Stimulated activated CD4-positive, alpha-beta T cell treated with anti-CD3 and anti-CD28 coated beads, Interleukin-4, amount 100 ng/mL, for 24 hours (primary cell): ENCODE data around the gene MAP3K3.

Source experiments
- DNase-seq: peaks from one replicate; pipeline ENCODE4 v3.0.0-alpha.2; 2020

Gene MAP3K3

DNA sequence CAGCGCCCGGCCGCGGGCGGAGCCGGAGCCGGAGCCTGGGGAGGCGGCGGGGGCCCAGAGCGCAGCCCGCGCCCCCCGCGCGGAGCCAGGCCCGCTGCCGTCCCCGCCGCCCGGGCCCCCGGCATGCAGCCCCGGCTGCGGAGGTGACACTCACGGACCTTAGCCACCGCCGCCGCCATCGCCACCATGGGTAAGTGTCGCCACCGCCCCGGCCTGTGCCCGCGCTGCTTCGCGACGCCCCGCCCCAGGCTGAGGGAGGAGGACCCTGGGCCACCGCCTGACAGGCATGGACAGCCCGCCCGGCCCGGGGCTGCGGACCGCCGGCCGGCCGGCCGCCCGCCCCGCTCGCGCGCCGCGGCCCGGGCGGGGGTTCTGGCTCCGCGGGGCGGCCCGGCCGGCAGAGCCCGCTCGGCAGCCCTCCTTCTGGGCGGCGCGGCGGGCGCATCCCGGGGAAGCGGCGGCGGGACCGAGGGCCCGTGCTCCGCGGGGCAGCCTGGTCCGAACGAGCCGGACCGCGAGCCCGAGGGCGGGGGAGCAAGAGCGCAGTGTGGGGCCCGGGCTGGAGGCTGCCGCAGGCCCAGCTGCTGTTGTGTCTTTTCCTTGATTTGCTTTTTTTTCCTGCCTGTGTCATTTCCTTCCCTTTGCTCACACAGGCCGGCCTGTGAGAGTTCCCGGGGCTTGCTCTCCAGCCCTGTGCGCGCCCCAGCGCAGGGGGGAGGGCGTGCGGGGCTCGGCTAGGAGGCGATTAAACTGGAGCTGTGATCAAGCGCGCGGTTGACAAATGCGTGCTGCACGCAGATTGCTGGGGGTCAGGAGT lies 565 bp downstream of the MAP3K3 start:
- peak; percentile 65 for DNase-seq

DNA sequence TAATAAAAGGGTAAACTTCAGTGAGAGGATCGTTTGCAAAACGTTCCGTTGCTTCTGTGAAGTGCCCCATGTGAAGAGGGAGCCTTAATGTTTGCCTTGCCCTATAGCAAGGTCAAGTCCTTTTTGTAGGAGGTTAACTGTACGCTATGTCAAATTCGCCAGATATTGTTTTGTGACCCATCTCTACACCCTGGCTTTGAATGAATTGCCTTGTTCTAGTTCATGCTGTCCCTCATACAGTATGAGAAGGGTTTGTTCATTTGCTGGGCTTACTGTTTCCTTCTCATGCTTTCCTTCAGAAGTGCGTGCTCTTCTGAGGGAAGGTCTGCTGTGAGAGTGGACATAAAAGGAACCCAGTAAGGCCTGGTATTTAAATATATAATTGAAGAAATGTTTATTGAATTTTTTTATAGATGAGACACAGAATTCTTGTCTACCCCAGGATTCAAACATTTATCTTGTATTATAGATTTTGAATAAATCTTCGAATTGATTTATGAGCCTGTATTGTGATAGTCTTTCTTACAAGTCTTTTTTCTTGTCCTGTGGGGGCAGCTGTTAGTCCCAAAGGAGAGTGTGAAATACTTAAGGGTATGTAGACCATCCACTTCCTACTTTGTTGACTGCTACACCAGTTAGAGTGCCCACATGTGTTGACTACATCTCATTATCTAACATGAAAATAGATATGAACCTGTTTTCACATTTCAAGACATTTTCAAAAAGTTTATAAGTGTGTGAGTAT lies 1.7 kb downstream of the MAP3K3 start:
- DNase-seq = no peak

DNA sequence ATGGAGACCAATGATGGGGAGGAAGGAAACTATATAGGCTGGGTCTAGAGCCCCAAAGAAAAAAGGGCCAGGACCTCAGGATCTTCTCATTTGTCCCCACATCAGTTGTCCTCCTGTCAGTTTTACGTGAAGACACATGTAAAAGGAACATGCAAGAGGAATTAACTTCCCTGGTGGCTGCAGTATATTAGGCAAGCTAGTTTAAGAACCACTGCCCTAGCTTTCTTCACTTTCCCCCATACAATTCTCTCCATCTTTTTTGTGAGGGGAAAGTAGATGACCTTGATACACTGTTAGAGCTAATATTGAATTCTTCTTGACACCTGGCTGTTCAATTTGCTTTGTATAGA lies 2.3 kb downstream of the MAP3K3 start:
- no peak for DNase-seq

DNA sequence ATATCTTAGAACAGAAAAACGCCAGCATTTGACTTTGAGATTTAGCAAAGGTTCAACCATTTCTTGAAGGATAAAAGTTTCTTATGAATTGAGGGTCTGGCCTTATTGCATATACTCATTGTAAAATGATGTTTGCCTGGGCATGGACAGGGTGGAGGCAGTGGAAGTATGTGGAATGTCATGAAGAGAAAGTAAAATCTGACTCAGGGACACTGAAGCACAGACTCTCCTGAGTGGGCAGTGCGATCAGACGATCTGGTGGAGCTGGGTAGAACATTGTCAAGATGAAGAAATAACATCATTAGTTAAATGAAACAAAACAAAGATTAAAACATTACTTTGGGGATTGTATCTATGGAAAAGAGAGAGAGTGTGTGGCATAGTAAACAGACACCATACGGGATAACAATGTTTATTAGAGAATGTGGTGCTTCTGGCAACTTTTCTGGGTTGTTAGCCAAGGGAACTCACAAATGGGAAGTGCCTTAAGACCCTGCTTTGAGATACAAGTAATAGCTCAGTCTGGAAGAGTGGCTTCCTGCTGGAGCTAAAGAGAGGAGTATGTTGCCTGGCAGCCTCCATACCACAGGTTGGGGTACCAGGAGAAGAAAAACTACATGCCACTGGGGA lies 4.4 kb downstream of the MAP3K3 start:
- no peak for DNase-seq

DNA sequence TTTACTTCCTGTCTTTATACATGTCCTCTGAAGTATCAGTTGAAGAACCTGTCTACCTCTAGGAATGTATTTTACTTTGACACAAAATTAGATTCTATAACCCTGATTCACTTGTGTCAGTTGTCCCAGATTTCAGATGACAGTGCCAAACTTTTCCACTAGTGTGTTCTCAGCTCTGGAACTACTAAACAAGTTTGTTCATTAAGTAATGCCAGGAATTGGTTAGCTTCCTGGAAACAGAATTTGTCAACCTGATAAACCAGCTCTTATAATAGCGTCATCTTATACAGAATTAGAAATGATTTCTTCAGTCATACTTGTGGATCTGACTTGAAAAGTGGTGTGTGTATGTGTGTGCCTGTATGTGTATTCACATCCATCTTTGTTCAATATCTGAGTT lies 7.4 kb downstream of the MAP3K3 start:
- DNase-seq = no peak

DNA sequence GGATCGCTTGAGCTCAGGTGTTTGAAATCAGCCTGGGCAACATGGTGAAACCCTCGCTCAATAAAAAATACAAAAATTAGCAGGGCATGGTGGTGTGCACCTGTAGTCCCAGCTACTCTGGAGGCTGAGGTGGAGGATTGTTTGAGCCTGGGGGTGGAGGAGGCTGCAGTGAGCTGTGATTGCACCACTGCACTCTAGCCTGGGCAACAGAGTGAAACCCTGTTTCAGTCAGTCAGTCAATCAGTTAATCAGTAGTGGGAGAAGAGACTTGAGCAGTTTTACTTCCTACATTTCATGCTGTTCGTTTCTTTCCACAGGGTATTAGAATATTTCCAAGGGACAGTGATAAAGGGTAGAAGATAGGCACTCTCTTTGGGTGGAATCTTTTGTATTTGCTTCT lies 8.8 kb downstream of the MAP3K3 start:
- no peak for DNase-seq

DNA sequence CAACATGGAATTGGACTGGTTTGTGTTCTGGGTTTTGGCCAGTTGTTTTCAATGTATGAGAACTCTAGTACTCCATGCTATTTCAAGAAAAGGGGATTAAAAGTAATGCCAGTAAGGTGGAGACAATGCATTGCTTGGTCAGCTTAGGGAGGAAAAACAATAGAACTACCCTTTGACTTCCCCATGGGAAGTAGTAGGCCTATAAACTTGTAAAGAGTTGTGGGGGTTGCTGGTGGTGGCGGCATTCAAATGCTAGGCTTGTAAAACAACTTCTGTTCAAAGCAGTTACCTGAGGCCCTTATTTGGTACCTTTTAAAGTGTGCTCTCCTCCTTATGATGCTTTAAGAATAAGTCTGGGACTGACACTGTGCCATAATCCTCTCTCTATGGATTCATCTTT lies 9.4 kb downstream of the MAP3K3 start:
- no peak for DNase-seq

DNA sequence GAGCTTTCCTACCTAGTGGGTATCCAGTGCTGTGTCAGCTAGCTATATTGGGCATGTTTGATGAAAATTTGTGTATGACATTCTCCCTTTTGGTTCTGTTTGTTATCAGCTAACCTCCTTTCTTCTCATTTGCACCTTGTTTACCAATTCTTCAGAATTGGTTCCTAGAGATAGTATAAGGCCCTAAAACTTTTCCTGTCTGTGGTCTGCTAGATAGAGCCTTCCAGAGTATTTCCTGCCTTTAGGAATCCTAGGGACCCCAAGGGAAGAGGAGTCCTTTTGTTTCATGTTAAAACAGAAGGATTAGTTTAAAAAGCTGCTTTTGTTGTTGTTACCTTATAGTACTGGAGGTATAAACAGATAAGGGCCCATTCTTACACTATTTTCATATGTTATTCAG lies 11.5 kb downstream of the MAP3K3 start:
- DNase-seq = no peak

DNA sequence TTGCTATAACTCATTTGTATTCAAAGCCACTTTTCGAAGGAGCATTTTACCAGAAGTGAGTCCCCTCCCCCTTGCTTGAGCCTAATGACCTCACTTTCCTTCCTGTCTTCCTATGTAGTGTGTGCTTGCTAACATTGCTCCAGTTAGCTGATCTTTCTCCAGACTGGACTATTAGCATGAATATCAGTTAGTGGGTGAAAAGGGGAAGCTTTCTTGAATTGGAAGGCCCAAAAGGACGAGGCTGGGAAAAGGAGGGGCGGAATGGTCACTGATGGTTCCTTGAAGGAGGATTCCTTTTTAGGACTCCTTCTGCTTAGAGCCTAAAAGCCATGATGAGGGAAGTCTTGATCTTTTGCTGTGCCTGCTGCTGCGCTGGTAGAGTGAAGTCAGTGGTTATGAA lies 11.9 kb downstream of the MAP3K3 start:
- DNase-seq = no peak

DNA sequence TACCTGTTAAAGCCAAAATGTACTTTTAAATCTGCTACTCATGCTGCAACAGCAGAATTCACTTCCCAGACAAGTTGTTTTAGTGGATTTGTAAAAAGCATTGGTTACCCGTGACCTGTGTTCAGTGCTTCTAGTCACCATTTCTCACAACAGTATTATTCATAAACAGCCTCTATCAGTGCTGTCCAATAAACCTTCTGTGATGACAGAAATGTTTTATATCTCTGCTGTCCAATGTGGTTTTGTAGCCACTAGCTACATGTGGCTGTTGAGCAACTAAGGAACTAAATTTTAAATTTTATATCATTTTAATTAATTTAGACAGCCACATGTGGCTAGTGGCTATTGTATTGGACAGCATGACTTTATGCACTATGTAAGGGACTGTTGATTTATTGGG lies 12.6 kb downstream of the MAP3K3 start:
- no peak for DNase-seq

DNA sequence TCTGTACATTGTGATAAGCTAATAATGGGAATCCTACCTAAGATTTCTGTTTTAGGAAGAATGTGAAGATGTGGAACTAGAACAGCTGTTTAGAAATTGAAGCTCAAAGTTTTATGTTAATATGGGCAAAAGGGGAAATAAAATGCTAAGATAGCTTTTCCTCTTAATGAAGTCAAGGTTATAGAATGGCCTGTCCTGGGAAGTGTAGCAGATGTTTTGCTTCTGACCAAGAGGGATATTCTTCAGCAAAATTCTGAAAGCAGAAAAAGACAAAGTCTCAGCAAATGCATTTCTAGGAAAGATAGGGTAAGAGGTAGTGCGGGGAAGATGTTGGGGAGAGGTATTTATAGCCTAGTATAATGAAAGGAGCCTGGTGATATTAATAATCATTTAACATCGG lies 13.1 kb downstream of the MAP3K3 start:
- no peak for DNase-seq

DNA sequence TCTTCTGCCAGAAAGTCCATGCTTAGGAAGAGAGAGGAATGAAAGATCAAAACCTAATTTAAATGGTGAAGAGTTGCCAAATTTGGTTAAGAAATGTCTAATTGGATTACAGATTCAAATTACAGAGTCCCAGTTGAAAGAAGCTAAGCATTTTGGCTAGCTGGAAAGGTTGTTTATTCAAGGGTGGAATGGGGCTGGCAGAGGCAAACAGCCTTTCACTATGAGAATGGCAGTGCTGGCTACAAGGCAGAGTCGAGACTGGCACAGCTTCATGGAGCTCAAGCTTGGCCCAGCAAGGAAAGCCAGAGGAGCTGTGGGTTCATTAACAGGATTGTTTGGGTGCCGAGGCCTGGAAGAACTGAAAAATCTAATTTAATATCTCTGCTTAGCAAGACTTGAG lies 13.6 kb downstream of the MAP3K3 start:
- no peak for DNase-seq

DNA sequence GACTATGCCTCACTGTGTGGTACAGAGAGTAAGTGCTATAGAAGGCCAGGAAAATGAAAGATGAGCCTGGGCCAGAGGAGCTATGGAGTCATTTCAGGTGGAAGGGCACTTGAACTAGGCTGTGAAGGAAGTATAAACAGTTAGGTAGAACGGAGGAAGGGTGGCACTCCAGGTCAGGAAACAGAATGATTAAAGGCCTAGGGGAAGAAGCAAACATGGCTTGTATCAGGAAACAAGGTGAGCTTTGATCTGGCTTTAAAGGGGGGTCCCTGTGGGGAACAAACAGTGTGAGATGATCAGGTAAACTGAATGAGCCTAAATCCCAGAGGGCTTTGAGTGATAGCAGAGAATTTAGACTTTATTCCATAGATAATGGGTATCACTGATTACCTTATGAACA lies 16.9 kb downstream of the MAP3K3 start:
- DNase-seq = no peak

DNA sequence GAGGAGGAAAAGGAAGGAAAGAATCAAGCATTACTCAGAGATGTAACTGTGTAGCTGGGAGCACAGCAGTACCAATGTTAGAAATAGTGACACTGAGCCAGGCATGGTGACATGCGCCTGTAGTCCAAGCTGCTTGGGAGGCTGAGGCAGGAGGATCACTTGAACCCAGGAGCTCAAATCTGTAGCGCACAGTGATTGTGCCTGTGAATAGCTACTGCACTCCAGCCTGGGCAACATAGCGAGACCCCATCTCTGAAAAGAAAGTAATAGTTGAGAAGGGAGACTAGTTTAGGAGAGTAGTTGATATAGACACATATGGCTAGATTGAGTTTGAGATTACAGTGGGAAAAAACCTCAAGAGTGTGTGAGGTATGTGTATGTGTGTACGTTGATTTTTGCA lies 17.8 kb downstream of the MAP3K3 start:
- no peak for DNase-seq

DNA sequence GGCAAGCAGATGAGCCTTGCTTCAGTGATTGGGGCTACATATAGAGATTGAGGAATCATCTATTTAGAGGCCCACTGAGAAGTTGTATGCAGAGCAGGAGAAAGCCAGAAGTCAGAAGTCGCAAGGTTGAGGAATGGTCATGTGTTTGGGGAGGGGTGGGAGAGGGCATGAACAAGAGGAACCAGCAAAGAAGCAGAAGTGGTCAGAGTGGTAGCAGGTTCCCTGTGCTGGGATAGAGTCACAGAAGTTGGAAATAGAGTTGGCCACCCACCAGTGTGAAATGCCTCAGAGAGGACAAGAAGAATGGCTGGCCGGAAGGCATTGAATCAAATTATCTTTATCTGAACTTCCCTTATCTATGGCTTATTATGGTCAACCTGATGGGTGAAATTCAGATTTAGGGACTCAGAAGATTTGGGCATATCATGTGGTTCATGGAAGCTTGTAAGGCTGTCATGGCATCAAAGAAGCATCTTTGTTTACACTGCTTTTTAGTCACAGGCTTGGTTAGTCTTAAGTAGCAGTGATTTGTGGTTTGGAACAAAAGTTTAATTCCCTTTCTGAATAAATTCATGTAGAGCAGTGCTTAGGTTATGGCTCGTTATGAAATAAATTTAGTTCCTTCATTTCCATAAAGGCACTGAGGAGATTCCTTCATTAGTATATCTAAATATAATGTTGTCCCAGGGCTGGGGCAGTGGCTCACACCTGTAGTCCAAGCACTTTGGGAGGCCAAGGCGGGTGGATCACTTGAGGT lies 19.7 kb downstream of the MAP3K3 start:
- no peak for DNase-seq

DNA sequence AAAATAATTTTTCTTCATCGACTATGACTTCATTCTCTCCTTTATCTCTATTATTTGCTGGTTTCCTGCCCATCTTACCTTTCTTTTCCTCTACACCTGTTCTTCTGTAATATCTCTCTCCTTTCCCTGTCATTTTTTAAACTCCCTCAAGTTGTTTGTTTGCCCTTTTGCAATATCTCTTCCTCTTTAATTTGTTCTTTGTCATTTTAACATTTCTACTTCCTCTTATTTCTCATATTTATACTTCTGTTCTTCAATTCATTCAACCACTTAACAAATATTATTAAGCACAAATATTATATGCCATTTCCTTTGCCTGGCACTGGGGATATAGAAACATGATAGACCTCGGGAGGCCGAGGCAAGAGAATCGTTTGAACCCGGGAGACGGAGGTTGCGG lies 22.6 kb downstream of the MAP3K3 start:
- DNase-seq = no peak

DNA sequence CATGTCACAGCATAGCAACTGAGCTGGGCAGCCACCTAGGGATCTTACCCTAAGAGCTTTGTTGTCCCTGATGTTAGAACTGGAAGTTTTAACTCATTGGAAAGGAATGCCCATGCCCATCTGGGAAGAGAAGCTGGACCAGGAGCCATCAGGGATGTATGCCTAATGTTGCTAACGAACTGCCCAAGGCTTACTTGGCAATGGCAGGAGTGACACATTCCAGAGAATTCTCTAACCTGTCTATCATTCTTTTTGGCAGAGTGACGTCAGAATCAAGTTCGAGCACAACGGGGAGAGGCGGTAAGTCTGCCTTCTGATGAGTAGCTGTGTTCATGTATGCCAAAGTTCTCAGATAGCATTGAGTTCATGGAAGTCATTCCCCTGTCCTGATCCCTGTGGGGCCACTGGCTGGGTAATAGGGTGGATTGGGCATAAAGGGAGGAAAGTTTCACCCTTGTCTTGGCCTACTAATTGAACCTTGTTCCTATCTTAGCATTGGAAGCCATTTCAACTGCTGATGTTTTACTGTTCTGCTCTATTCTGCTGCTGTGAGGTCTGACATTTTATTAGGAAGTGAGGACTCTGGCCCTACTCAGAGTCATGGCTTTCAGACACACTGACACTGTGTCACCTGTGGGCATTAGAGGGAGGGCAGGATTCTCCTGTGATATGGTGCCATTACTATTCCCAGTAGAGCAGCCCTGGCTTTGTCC lies 23.7 kb downstream of the MAP3K3 start:
- no peak for DNase-seq

DNA sequence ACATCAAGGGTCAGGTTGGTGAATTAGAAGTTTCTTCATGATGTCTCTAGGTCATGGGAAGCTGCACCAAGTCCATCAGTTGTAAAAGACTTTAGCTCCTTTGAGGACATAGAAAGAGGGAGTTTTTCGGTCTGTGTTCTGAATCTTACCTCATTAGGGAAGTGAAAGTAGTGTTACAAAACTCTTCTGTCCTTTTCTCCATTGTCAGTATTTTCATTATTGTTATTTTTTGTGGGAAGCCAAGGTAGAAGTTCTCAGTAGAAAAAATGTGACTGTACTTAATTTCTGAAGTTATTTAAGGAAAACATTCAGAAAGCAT lies 24.2 kb downstream of the MAP3K3 start:
- DNase-seq = no peak

DNA sequence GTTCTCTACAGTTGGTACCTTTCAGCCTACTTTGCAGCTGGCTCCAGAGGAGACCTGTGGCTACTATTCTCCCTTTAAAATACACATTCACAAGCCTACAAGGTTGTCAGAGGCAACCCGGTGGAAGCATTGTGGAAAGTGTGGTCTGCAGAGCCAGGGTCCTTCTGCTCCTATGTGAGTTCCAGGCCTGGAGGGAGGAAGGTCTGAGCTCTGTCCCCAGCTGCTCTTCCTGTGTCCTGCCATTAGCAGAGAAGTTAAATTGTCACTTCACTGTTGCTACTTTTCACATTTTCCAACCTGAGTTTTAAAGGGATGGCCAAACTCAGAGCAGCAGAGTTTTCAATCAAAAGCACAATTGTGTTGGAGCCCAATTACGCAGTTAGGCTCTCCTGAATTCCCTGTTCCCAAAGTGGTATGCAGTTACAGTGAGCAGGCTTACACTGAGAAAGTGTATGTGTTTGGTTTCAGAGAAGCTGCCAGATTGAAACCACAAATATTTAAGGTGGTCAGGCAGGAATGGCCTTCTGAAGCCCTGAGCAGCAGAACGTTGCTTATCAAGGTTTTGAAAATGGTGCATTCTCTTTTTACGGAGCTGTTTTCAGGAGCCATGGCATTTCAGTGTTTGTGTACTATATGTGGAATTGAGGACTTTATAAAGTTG lies 25.0 kb downstream of the MAP3K3 start:
- no peak for DNase-seq

DNA sequence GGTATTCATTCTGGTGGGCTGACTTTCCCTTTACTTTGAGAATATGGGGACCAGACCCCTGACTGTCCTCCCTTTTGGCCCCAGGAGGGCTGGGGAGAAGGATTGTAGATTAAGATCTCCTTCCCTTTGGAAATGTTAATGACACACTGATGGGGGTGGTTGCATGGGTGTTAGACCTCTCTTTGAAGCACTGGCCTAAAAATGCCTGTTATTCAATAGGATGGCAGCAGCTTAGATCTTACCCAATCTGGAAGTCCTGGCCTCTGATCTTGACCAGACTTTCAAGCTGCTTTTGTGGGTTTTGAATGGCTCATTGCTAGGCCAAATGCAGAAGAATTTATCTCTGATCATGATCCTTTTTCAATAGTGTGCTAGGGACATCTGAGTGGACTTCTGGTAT lies 25.7 kb downstream of the MAP3K3 start:
- no peak for DNase-seq

DNA sequence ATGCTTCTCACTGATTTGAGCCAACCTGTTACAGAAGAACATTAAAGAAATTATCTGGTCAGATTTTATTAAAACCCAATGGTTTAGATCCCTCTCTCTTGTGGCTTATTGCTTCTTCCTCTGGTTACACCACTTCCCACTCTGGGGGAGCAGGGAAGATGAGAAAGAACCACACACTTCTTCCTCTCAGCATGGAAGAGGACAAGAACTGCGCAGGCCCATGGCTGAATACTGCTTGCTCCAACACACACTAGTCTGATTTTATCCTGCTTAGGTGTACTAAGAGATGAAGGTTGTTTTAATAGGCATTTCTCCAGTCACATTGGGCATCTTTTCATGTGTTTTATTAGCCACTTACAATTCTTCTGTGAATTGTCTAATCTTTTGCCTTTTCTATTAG lies 27.6 kb downstream of the MAP3K3 start:
- no peak for DNase-seq

DNA sequence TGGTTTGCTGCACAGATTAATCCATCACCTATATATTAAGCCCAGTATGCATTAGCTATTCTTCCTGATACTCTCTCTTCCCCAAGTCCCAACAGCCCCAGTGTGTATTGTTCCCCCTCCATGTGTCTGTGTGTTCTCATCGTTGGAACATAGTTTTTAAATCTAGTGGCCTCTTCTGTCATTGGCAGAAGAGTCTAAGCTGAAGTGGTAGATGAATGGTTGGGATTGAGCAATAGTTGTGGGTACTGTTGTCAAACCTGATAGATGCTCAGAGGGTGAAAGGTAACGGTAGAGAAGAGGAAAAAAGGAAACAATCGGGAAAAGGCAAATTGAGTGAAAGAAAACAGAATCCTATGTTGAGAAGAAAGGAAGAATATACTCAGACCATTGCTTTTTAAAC lies 29.9 kb downstream of the MAP3K3 start:
- DNase-seq = no peak

DNA sequence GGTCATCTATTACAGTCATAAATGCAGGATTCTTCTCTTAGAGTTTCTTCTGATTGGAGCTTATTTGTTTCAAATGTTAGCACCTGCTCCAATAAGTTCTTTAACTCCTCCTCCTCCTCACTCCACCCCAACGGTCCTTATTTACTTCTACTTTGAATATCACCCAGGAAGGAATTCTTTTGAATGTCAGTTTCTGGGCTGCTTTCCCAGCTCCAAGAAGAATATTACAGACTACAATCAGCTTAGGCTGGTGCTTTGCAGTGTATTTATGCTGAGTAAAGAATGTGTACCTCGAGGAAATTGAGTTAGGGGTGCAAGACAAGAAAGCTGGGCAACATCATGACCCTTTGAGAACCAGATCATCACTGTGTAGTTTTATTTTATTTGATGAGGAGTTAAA lies 30.8 kb downstream of the MAP3K3 start:
- DNase-seq = no peak
